Vagina (tissue), 2 donors: ENCODE data around the gene TENM4.

ENCODE experiments used
- POLR2A ChIP-seq, 2 donors: fragments of 450-650 bp; IDR thresholded peaks; one replicate each; pipeline ENCODE4 v1.6.1; 2017; ENCODE audit warnings: antibody characterized with exemption in 2 of 2, mild to moderate bottlenecking in 2 of 2, moderate library complexity in 2 of 2
- POLR2AphosphoS5 ChIP-seq, 2 donors: sonication (generic); formaldehyde crosslinking; IDR thresholded peaks; one replicate each; pipeline ENCODE4 v1.9.0; 2017; ENCODE audit warnings: antibody characterized with exemption in 2 of 2, mild to moderate bottlenecking in 2 of 2, low read depth in 1 of 2; ENCODE audit not compliant: insufficient read depth in 1 of 2
- TF ChIP-seq, protein P1 (sequence below), 3 experiments: fragments of 450-650 bp in 2 of 3; fragments of 200-600 bp in 1 of 3; sonication (generic) in 1 of 3; IDR thresholded peaks; one replicate each; pipeline ENCODE4 v1.5.1; 2017 to 2019; ENCODE audit warnings: antibody characterized with exemption in 3 of 3, mild to moderate bottlenecking in 2 of 3, moderate library complexity in 2 of 3

DNA sequence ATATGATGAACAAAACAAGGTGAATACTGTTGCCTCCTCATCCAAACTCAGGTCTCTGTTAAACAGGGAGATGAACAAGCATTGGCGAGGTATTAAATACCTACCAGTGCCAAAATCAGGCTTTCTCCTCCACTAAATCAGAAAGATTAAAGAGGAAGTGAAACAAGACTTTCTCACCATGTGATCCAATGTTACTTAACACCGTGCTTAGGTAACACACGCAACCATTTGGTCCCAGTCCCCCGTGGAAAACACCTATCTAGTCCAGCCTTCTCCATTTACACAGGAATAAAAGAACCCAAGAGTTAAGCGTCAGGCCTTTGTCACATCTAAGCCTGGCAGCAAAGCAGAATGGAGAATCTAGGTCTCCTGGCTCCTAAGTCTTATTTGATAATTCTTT is 34.5 kb downstream of the TENM4 start:
- TF ChIP-seq, protein P1, sequence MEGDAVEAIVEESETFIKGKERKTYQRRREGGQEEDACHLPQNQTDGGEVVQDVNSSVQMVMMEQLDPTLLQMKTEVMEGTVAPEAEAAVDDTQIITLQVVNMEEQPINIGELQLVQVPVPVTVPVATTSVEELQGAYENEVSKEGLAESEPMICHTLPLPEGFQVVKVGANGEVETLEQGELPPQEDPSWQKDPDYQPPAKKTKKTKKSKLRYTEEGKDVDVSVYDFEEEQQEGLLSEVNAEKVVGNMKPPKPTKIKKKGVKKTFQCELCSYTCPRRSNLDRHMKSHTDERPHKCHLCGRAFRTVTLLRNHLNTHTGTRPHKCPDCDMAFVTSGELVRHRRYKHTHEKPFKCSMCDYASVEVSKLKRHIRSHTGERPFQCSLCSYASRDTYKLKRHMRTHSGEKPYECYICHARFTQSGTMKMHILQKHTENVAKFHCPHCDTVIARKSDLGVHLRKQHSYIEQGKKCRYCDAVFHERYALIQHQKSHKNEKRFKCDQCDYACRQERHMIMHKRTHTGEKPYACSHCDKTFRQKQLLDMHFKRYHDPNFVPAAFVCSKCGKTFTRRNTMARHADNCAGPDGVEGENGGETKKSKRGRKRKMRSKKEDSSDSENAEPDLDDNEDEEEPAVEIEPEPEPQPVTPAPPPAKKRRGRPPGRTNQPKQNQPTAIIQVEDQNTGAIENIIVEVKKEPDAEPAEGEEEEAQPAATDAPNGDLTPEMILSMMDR (IDR thresholded peaks at IDR 0.05): no peak
- TF ChIP-seq POLR2A (IDR thresholded peaks at IDR 0.05) (no peak), POLR2AphosphoS5 (IDR thresholded peaks at IDR 0.05; ENCODE audit: insufficient read depth in 1 of 2, low read depth in 1 of 2) (no peak)
